SJSA1 (cell line): ENCODE results near the gene C1QTNF4. TPM values are rescaled to one million over a fixed set of nuclear protein-coding genes. Genes with fewer than 3 reads are reported as not detected.
"Not testable (repeated sequence)": the region's sequence is repeated elsewhere in the genome, so short reads cannot be mapped to it uniquely, and the experiment has no call there.

Source experiments
- DNase-seq, 2 experiments: peaks; one replicate each; pipeline ENCODE4 v3.0.0-alpha.2; 2015 to 2020; ENCODE audit warnings: low spot score in 2 of 2, low read depth in 1 of 2
- H3K27ac ChIP-seq: fragments of 250-450 bp; sonication (Bioruptor Pico); 2 replicates; pipeline ENCODE4 v1.5.1; 2020; ENCODE audit warnings: mild to moderate bottlenecking, moderate library complexity
- H3K27me3 ChIP-seq: fragments of 250-450 bp; sonication (Bioruptor Pico); replicated peaks from 2 replicates; pipeline ENCODE4 v1.5.1; 2020; ENCODE audit warnings: mild to moderate bottlenecking, moderate library complexity
- H3K36me3 ChIP-seq: fragments of 250-450 bp; sonication (Bioruptor Pico); 2 replicates; pipeline ENCODE4 v1.5.1; 2020; ENCODE audit warnings: mild to moderate bottlenecking
- H3K4me1 ChIP-seq: fragments of 250-450 bp; sonication (Bioruptor Pico); replicated peaks from 2 replicates; pipeline ENCODE4 v1.6.1; 2021; ENCODE audit warnings: mild to moderate bottlenecking
- H3K4me3 ChIP-seq: fragments of 250-450 bp; sonication (Bioruptor Pico); 2 replicates; pipeline ENCODE4 v1.5.1; 2020; ENCODE audit warnings: mild to moderate bottlenecking
- H3K9me3 ChIP-seq: fragments of 250-450 bp; sonication (Bioruptor Pico); replicated peaks from 2 replicates; pipeline ENCODE4 v1.5.1; 2020; ENCODE audit warnings: mild to moderate bottlenecking
- total RNA-seq: library from RNA; depleted of rRNA; stranded (reverse); fragments of >200 nt; shearing (Covaris generic); gene quantifications from 2 replicates; pipeline ENCODE4 v1.2.3, GENCODE V29; 2014; rRNA removed

C1QTNF4 gene
- total RNA-seq, 1 experiment from 2014 or later: 0.39 TPM

DNA sequence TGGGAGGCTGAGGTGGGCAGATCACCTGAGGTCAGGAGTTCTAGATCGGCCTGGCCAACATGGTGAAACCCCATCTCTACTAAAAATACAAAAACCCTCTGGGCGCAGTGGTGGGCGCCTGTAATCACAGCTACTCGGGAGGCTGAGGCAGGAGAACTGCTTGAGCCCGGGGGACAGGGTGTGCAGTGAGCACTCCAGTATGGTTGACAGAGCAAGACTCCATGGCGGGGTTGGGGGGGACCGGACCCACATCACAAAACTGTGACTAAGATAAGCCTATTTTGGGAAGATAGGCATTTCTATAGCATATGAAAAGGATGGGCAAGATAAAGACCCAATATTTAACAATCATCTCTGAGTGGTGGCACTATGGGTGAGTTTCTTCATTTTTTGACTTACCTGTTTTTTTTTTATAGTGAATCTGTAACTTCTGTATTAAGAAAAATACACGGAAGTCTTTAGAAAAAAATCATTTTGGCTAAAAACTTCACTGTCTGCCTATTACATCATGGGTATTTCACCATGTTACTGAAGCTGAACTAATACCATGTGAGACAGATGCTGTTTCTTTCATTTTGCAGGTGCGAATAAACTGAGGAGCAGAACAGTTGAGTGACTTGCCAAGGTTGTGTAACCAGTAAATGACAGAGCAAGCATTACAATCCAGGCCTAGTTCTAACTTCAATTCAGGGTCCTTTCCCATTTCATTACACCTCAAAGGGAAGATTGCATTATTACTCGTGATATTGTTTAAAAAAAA lies 43.7 kb downstream of the C1QTNF4 start:
- no peak for DNase-seq
- H3K4me1 ChIP-seq: peaks cover 10% of the 10 kb centered on the region
- H3K36me3 ChIP-seq: peaks cover 40% of the 10 kb centered on the region
- H3K9me3 ChIP-seq: no peaks in the 10 kb centered on the region
- H3K27ac ChIP-seq: no peak overlapping the region
- no peaks in the 10 kb centered on the region for H3K27me3 ChIP-seq
- H3K4me3 ChIP-seq: no peak overlapping the region

DNA sequence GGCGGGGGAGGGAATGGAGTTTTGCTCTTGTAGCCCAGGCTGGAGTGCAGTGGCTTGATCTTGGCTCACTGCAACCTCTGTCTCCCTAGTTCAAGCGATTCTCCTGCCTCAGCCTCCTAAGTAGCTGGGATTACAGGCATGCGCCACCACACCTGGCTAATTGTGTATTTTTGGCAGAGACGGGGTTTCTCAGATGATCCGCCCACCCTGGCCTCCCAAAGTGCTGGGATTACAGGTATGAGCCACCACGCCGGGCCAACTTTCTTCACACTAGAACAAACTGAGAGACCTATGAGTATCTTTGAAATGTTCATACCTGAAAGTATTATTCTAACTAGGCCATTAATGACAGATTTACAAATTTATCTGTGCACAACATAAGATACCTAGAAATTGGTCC lies 47.9 kb downstream of the C1QTNF4 start:
- H3K4me3 ChIP-seq, DNase-seq, H3K9me3 ChIP-seq, H3K27me3 ChIP-seq, H3K27ac ChIP-seq, H3K4me1 ChIP-seq: not testable (repeated sequence)
- peaks cover 36% of the 10 kb centered on the region for H3K36me3 ChIP-seq

DNA sequence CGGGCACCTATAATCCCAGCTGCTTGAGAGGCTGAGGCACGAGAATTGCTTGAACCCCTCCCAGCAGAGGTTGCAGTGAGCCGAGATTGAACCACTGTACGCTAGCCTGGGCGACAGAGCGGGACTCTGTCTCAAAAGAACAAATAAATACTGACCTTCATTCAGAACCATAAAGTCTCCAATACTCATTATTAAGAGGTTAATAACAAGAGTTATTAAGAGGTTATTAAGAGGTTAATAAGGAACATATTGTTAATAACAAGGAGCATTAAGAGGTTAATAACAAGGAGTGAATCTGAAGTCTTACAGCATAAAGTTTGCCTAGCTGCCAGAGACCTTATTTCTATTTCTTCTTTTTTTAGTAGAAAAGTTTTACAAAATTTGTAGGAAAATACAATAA lies 48.9 kb downstream of the C1QTNF4 start:
- peaks cover 13% of the 10 kb centered on the region for H3K4me1 ChIP-seq
- DNase-seq: no peak
- H3K4me3 ChIP-seq: no peak overlapping the region
- no peaks in the 10 kb centered on the region for H3K9me3 ChIP-seq
- H3K27ac ChIP-seq: no peak overlapping the region
- H3K36me3 ChIP-seq: peaks cover 28% of the 10 kb centered on the region
- no peaks in the 10 kb centered on the region for H3K27me3 ChIP-seq

DNA sequence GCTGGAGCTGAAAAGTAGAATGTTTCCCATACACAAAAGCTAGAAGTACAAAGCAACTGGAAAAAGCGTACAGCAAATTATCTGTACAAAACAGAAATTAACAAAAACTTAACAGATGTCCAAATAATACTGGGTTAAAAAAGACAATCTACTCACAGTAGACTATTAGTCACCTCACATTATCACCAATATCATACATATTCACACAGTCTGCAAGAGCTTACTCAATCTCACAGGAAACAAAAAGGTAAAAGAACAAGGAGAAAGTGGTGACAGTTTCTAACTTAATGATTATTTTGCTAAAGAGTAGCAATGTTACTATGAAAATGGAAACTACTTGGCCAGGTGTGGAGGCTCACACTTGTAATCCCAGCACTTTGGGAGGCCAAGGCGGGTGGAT lies 53.1 kb downstream of the C1QTNF4 start:
- Histone ChIP-seq H3K27ac (0 out of 2 replicates have a peak overlapping the region, but pooled peaks have one; percentile 16), H3K4me1 (peaks cover 37% of the 10 kb centered on the region), H3K9me3 (no peaks in the 10 kb centered on the region), H3K36me3 (peaks cover 19% of the 10 kb centered on the region), H3K27me3 (no peaks in the 10 kb centered on the region), H3K4me3 (no peak overlapping the region)
- no peak for DNase-seq

DNA sequence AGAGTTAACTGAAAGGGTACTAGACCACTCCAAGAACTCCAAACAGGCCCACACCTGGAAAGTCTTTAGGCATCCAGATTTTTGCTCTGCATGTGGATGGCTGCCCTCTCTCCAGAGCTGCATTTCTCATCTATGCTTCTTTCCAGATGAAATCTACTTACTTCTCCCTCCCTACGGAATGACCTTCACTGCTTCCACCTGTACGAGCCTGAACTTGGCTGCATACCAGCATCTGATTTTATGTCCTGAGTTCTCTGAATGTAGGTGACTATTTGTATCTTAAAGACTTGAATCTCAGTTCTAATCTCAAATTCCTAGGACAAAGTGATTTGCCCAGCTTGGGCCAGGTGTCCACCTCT lies 54.6 kb downstream of the C1QTNF4 start:
- Histone ChIP-seq H3K27me3 (no peaks in the 10 kb centered on the region), H3K4me1 (peaks cover 37% of the 10 kb centered on the region), H3K9me3 (no peaks in the 10 kb centered on the region), H3K27ac (peak overlapping the region; percentile 17), H3K36me3 (peaks cover 23% of the 10 kb centered on the region), H3K4me3 (no peak overlapping the region)
- DNase-seq: no peak

Other genes with a start within 250 kb of the C1QTNF4 start
- not detected in 2 replicates for gene MYBPC3, start 241.7 kb downstream of the C1QTNF4 start, total RNA-seq
- gene SPI1, start 215.9 kb downstream of the C1QTNF4 start, total RNA-seq: not detected in 2 replicates
- gene SLC39A13, start 185.8 kb downstream of the C1QTNF4 start, total RNA-seq: 42.0 and 76.0 TPM in 2 replicates
- 295 and 358 TPM in 2 replicates for gene PSMC3, start 168.0 kb downstream of the C1QTNF4 start, total RNA-seq
- gene RAPSN, start 145.3 kb downstream of the C1QTNF4 start, total RNA-seq: 0.34 TPM in 1 of 2 replicates, not detected in the other
- gene CELF1, start 41.3 kb downstream of the C1QTNF4 start, total RNA-seq: 50.6 and 77.6 TPM in 2 replicates
- gene PTPMT1, start 28.8 kb downstream of the C1QTNF4 start, total RNA-seq: 134 and 165 TPM in 2 replicates
- 22.9 and 34.9 TPM in 2 replicates for gene KBTBD4, start 15.4 kb downstream of the C1QTNF4 start, total RNA-seq
- 101 and 123 TPM in 2 replicates for gene NDUFS3, start 15.3 kb downstream of the C1QTNF4 start, total RNA-seq
- gene FAM180B, start 7.7 kb downstream of the C1QTNF4 start, total RNA-seq: not detected in 2 replicates
- gene MTCH2, start 48.1 kb upstream of the C1QTNF4 start, total RNA-seq: 108 and 130 TPM in 2 replicates
- 0.45 TPM in 1 of 2 replicates, not detected in the other for gene AGBL2, start 121.0 kb upstream of the C1QTNF4 start, total RNA-seq
- gene FNBP4, start 172.9 kb upstream of the C1QTNF4 start, total RNA-seq: 33.0 and 41.7 TPM in 2 replicates